GM12878 (cell line): ENCODE data around the gene HMGN4.

ENCODE experiments used
- EP300 ChIP-seq, 2 experiments: fragments of 150-350 bp in 1 of 2; IDR thresholded peaks; 2 replicates each; pipeline ENCODE4 v1.6.1; 2011 to 2012; ENCODE audit warnings: low read depth in 2 of 2, low read length in 2 of 2, borderline replicate concordance in 1 of 2, improper control_type of control experiment in 1 of 2, inconsistent platforms in 1 of 2; ENCODE audit not compliant: control insufficient read depth in 1 of 2
- ESRRA ChIP-seq: IDR thresholded peaks from 2 replicates; pipeline ENCODE4 v1.6.1; 2012; ENCODE audit warnings: mild to moderate bottlenecking, low read length, improper control_type of control experiment
- HDGF ChIP-seq: fragments of 450-650 bp; IDR thresholded peaks from 2 replicates; pipeline ENCODE4 v1.6.1; 2016; ENCODE audit warnings: antibody characterized with exemption
- IKZF1 ChIP-seq: fragments of 450-650 bp; conservative IDR thresholded peaks from 2 replicates; pipeline ENCODE4 v1.6.1; 2017; ENCODE audit warnings: antibody characterized with exemption, mild to moderate bottlenecking
- MXI1 ChIP-seq: fragments of 150-350 bp; IDR thresholded peaks from 2 replicates; pipeline ENCODE4 v1.6.1; 2011; ENCODE audit warnings: low read depth, mild to moderate bottlenecking, inconsistent platforms, low read length, improper control_type of control experiment
- MYB ChIP-seq: fragments of 150-350 bp; IDR thresholded peaks from 2 replicates; pipeline ENCODE4 v1.6.1; 2014; ENCODE audit warnings: mild to moderate bottlenecking, low read depth, low read length, borderline replicate concordance
- NBN ChIP-seq: fragments of 450-650 bp; IDR thresholded peaks from 2 replicates; pipeline ENCODE4 v1.6.1; 2016
- POLR2A ChIP-seq: IDR thresholded peaks from 2 replicates; pipeline ENCODE4 v1.6.1; 2011; ENCODE audit warnings: low read depth, mild to moderate bottlenecking, low read length
- RAD21 ChIP-seq: IDR thresholded peaks from 2 replicates; pipeline ENCODE4 v1.6.1; 2011; ENCODE audit warnings: mild to moderate bottlenecking, low read depth, low read length, moderate library complexity; ENCODE audit not compliant: insufficient read depth
- TAF1 ChIP-seq: IDR thresholded peaks from 2 replicates; pipeline ENCODE4 v1.6.1; 2011; ENCODE audit warnings: mild to moderate bottlenecking, low read depth, low read length, borderline replicate concordance
- YY1 ChIP-seq: IDR thresholded peaks from 2 replicates; pipeline ENCODE4 v1.6.1; 2011; ENCODE audit warnings: low read depth, mild to moderate bottlenecking, low read length
- TF ChIP-seq, protein P1 (sequence below), 3 experiments: IDR thresholded peaks in 2 of 3; conservative IDR thresholded peaks in 1 of 3; 2 replicates each; pipeline ENCODE4 v1.5.1; 2011; ENCODE audit warnings: low read depth in 3 of 3, low read length in 3 of 3, mild to moderate bottlenecking in 3 of 3, control low read depth in 2 of 3, moderate library complexity in 2 of 3, inconsistent platforms in 1 of 3, mixed read lengths in 1 of 3; ENCODE audit not compliant: control insufficient read depth in 2 of 3, insufficient read depth in 1 of 3; ENCODE audit errors: extremely low read depth in 1 of 3
- TF ChIP-seq, protein P2 (sequence below): IDR thresholded peaks from 2 replicates; pipeline ENCODE4 v1.6.1; 2012; ENCODE audit warnings: mild to moderate bottlenecking, low read depth, low read length
- TF ChIP-seq, protein P3 (sequence below): fragments of 450-650 bp; IDR thresholded peaks from 2 replicates; pipeline ENCODE4 v1.6.1; 2016; ENCODE audit warnings: mild to moderate bottlenecking, moderate library complexity, borderline replicate concordance

DNA sequence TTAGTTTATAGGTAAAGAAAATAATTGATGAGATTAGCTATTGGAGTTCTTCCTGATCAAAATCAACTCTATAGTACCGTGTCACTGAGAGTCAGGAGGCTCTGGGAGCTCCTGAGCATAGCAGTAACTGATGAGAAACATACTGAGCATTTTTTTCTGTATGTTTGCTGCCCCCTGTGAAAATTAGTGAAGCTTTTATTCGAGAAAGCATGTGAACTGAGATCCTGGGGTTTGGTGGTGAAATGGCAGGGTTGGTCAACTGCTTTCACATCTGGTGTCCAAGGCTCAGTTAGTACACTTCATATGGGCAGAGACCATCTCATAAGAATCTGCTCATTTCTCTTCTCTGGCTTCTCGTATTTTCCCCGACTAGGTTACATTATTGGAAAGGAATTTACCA is 54.5 kb downstream of the HMGN4 start:
- TF ChIP-seq, protein P1, sequence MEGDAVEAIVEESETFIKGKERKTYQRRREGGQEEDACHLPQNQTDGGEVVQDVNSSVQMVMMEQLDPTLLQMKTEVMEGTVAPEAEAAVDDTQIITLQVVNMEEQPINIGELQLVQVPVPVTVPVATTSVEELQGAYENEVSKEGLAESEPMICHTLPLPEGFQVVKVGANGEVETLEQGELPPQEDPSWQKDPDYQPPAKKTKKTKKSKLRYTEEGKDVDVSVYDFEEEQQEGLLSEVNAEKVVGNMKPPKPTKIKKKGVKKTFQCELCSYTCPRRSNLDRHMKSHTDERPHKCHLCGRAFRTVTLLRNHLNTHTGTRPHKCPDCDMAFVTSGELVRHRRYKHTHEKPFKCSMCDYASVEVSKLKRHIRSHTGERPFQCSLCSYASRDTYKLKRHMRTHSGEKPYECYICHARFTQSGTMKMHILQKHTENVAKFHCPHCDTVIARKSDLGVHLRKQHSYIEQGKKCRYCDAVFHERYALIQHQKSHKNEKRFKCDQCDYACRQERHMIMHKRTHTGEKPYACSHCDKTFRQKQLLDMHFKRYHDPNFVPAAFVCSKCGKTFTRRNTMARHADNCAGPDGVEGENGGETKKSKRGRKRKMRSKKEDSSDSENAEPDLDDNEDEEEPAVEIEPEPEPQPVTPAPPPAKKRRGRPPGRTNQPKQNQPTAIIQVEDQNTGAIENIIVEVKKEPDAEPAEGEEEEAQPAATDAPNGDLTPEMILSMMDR (IDR thresholded peaks at IDR 0.05 in 2 of 3, conservative IDR thresholded peaks at IDR 0.05 in 1 of 3; ENCODE audit: control insufficient read depth in 2 of 3, extremely low read depth in 1 of 3, insufficient read depth in 1 of 3, low read depth in 3 of 3, low read length in 3 of 3), result peak in 2 of 3 experiments; percentile 2 to 29; a peak in 2 of 6 replicates
- TF ChIP-seq EP300 (IDR thresholded peaks at IDR 0.05; ENCODE audit: borderline replicate concordance in 1 of 2, control insufficient read depth in 1 of 2, low read depth in 2 of 2, low read length in 2 of 2) (no peak), HDGF (no peak), RAD21 (0 out of 2 replicates have a peak, but pooled peaks have one; percentile 10), YY1 (no peak), MXI1 (no peak), TAF1 (no peak), MYB (no peak), IKZF1 (no peak), POLR2A (no peak), ESRRA (no peak), NBN (no peak)
- TF ChIP-seq, protein P2, sequence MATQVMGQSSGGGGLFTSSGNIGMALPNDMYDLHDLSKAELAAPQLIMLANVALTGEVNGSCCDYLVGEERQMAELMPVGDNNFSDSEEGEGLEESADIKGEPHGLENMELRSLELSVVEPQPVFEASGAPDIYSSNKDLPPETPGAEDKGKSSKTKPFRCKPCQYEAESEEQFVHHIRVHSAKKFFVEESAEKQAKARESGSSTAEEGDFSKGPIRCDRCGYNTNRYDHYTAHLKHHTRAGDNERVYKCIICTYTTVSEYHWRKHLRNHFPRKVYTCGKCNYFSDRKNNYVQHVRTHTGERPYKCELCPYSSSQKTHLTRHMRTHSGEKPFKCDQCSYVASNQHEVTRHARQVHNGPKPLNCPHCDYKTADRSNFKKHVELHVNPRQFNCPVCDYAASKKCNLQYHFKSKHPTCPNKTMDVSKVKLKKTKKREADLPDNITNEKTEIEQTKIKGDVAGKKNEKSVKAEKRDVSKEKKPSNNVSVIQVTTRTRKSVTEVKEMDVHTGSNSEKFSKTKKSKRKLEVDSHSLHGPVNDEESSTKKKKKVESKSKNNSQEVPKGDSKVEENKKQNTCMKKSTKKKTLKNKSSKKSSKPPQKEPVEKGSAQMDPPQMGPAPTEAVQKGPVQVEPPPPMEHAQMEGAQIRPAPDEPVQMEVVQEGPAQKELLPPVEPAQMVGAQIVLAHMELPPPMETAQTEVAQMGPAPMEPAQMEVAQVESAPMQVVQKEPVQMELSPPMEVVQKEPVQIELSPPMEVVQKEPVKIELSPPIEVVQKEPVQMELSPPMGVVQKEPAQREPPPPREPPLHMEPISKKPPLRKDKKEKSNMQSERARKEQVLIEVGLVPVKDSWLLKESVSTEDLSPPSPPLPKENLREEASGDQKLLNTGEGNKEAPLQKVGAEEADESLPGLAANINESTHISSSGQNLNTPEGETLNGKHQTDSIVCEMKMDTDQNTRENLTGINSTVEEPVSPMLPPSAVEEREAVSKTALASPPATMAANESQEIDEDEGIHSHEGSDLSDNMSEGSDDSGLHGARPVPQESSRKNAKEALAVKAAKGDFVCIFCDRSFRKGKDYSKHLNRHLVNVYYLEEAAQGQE, result no peak
- TF ChIP-seq, protein P3, sequence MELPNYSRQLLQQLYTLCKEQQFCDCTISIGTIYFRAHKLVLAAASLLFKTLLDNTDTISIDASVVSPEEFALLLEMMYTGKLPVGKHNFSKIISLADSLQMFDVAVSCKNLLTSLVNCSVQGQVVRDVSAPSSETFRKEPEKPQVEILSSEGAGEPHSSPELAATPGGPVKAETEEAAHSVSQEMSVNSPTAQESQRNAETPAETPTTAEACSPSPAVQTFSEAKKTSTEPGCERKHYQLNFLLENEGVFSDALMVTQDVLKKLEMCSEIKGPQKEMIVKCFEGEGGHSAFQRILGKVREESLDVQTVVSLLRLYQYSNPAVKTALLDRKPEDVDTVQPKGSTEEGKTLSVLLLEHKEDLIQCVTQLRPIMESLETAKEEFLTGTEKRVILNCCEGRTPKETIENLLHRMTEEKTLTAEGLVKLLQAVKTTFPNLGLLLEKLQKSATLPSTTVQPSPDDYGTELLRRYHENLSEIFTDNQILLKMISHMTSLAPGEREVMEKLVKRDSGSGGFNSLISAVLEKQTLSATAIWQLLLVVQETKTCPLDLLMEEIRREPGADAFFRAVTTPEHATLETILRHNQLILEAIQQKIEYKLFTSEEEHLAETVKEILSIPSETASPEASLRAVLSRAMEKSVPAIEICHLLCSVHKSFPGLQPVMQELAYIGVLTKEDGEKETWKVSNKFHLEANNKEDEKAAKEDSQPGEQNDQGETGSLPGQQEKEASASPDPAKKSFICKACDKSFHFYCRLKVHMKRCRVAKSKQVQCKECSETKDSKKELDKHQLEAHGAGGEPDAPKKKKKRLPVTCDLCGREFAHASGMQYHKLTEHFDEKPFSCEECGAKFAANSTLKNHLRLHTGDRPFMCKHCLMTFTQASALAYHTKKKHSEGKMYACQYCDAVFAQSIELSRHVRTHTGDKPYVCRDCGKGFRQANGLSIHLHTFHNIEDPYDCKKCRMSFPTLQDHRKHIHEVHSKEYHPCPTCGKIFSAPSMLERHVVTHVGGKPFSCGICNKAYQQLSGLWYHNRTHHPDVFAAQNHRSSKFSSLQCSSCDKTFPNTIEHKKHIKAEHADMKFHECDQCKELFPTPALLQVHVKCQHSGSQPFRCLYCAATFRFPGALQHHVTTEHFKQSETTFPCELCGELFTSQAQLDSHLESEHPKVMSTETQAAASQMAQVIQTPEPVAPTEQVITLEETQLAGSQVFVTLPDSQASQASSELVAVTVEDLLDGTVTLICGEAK, result no peak
